ENCODE results near the gene RPUSD1.
"Not testable (repeated sequence)": the region's sequence is repeated elsewhere in the genome, so short reads cannot be mapped to it uniquely, and the experiment has no call there.

RPUSD1 gene, protein sequence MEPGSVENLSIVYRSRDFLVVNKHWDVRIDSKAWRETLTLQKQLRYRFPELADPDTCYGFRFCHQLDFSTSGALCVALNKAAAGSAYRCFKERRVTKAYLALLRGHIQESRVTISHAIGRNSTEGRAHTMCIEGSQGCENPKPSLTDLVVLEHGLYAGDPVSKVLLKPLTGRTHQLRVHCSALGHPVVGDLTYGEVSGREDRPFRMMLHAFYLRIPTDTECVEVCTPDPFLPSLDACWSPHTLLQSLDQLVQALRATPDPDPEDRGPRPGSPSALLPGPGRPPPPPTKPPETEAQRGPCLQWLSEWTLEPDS

DNA sequence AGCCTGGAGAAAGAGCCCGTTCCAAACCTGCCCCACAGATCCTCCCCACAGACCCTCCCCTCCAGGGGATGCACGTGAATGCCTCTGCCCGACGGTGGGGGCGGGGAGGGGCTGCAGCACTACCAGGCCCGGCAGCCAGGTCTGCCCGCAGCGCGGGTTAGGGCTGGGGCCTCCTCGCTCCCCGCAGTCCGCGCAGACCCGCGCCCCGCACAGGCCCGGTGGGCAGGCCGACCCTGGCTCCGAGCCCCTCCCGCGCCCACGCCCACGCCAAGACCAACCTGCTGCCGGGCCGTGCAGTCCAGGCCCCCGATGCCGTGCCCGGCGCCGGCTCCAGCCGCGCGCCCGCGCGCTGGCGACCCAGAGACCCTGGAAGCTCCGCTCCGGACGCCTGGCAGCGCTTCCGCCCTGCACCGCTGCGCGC is at the start of gene RPUSD1:
TSS of gene RPUSD1 (minus strand) at position 404 of the 421 bp plus-strand sequence. CDS start 644 bp downstream, outside the sequence.
- DNase-seq (ENCODE audit: low read depth), result no peak

- not testable (repeated sequence) for DNase-seq (ENCODE audit: low read depth)
Measured at GRCh38 chr16:836822-837221, 48.6 kb upstream of the RPUSD1 start.

- DNase-seq (ENCODE audit: low read depth), result no peak
Measured at GRCh38 chr16:836221-836620, 48.0 kb upstream of the RPUSD1 start.

- no peak for DNase-seq (ENCODE audit: low read depth)
Measured at GRCh38 chr16:835373-835772, 47.2 kb upstream of the RPUSD1 start.

DNA sequence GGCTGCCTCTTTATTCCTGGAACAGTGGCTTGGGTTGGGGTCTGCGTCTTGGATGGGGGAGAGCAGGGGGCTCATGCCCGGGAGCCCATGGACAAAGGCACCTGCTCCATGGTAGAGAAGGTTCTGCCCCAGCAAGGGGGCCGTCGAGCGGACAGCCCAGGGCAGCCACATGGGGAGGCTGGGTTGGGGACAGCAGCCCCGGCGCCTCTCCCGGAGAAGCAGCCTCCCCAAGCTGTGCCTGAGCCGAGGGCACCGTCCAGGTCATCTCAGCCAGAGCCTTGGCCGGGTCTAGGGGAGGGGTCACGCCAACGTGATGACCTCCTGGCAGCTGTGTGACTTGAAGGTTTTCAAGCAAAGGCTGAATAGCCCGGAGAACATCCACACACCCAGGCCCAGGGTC is 45.2 kb upstream of the RPUSD1 start:
- DNase-seq (ENCODE audit: low read depth), result no peak

- DNase-seq (ENCODE audit: low read depth), result no peak
Measured at GRCh38 chr16:832652-833336, 44.6 kb upstream of the RPUSD1 start.

GRCh38 chr16:831571-832413 is 43.6 kb upstream of the RPUSD1 start:
- DNase-seq (ENCODE audit: low read depth), result no peak

DNA sequence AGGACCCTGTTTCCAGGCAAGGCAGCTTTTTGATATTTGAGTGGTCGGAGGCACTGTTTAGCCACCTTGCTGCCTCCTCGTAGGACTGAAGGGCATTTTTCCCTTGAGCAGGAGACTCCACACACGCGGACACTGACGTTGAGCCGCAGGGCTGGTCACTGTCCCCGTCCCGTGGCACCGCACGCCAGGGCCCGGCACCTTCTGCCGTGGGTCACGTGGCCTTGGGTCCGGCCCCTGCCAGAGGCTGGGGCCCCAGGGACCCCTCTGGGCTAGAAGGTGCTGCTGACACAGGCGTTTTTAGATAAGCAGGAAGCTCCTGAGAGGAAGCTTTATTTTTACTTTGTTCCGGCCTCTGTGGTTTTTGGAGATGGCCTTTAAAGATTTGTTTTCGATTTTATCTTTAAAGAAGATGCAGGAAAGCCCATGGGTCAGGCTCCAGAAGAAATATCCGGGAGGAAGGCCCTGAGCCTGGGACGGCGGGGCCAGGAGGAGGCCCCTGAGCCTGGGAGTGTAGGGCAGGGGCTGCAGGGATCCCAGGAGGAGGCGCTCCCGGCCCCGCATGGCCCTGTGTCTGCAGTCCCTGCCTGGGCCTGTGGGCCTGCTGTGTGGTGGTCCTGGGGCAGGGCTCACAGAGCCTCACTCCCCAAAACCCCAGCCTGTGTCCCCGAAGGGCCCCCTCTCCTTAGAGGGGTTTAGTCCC is 42.8 kb upstream of the RPUSD1 start:
- DNase-seq (ENCODE audit: low read depth), result no peak

DNA sequence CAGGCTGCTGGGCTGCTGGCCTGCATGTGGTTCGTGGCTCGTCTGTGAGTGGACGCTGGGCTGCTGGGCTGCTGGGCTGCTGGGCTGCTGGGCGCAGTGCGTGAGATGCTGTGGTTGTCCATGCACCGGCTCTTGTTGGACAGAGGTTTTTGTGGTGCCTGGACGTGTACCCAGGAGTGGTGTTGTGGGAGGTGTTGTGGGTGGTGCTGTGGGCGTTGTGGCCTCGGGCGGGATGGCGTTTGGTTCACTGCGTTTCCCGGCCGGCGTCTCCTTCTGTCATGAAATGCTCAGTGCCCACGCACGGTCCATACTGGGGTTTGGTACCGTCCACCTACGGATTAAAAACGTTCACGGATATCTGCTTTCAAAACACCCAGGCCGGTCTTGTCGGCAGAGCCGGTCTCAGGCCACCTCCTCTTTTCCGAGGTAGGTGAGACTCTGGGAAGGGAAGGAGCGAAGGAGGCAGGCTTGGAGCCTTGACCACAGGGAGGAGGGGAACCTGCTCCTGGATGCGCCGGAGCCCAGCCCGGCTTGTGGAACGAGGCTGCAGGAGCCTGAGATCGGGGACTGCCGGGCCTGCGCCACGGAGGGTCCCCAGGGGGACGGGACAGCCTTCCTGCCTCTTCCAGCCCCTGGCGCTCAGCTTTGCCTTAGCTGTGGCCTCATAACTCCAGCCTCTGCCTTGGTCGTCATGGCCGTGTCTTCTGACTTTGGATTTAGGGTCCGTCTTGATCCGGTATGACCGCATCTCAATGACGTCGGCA is 42.1 kb upstream of the RPUSD1 start:
- DNase-seq (ENCODE audit: low read depth), result no peak

DNA sequence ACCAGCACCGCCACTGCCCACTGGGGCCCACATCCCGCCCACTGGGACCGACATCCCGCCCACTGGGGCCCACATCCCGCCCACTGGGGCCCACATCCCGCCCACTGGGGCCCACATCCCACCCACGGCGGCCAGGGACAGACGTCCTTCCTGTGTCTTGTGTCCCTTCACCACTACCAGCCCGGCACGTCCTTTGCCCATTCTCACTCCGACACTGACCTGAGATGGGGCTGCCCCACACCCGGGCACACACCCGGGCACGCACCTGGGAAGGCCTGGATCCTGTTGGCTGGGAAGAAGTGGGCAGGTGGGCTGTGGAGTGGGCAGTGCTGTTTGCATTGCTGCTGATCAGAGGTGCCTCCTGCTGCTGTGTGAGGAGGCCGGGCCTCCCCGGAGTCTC is 40.7 kb upstream of the RPUSD1 start:
- DNase-seq (ENCODE audit: low read depth), result no peak

DNA sequence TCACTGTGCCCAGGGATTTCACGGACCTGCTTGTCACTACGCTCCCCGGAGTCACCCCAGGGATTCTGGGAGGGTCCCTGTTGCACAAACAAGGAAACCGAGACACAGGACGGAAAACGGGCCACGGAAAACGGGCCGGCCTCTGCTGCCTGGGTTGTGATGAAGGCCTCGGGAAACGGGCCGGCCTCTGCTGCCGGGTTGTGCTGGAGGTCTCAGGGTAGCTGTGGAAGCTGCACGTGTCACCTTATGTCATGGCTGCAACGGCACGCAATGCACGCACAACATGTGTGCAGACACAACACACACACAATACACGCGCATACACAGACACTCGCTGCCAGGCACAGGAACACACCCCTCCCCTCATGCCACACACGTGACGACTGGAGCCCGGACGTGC is 39.3 kb upstream of the RPUSD1 start:
- DNase-seq (ENCODE audit: low read depth), result no peak

DNA sequence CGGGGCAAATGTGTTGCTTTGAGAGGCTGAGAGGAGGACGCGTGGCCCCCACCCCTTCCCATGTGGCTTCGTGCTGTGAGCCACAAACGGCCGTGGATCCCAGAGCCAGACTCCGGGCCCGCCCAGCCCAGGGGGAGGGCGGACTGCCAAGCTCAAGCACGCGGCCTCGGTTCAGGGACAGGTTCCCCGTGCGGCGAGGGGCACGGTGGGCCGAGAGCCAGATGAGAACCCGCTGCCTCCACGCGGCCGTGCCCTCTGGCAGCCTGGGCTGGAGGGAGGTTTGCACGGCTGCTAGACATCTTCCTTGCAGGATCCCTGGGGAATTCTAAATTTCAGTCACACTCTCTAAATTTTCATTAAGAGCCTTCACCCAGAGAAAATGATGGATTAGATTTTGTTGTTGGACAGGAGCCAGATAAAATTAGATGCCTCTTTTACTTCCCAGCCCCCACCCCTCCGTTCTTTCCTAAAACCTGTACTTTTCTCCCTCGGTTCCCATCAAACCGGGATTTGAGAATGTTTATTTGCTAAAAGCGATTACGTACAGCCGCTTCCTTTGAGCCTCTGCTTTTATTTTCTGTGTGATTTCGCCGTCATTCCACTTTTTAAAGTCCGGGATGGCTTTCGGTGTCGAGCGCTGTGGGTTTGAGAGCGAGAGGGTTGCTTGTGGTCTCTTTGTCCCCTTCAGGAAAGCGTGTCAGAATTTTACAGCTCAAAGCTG is 37.3 kb upstream of the RPUSD1 start:
- DNase-seq (ENCODE audit: low read depth), result no peak

- DNase-seq (ENCODE audit: low read depth), result no peak
Measured at GRCh38 chr16:824601-825000, 36.4 kb upstream of the RPUSD1 start.

- no peak for DNase-seq (ENCODE audit: low read depth)
Measured at GRCh38 chr16:824194-824593, 36.0 kb upstream of the RPUSD1 start.

- DNase-seq (ENCODE audit: low read depth), result no peak
Measured at GRCh38 chr16:822909-823297, 34.7 kb upstream of the RPUSD1 start.

DNA sequence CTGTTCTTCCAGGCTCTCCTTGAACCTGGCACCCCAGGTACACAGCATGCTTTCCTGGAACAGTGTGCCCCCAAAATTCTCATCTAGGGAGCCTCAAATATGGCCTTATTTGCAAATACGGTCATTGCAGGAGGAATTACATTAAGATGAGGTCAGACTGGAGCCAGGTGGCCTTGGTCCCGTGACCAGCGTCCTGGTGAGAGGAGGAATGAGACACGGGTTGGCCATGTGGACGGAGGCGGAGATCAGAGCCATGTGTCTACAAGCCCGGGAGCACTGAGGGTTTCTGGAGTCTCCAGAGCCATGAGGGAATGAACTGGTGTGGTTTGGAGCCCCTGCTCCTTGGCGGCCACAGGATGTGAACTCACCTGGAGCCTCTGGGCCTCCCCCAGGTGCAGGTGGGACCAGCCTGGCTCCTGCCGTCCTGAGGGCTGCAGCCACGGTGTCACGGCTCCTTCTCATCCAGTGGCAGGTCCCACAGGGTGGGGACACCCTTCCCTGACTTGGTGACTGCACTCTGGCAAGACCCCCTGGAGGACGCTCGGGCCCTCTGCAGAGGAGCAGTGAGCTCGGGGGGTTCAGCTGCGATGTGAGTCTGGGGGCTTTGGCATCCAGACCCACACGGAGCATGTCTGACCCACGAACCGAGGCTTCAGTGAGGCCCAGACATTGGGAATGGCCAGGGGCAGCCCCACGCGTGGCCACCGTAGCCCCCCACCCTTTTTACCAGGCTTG is 34.2 kb upstream of the RPUSD1 start:
- no peak for DNase-seq (ENCODE audit: low read depth)

- no peak for DNase-seq (ENCODE audit: low read depth)
Measured at GRCh38 chr16:821751-822150, 33.6 kb upstream of the RPUSD1 start.

DNA sequence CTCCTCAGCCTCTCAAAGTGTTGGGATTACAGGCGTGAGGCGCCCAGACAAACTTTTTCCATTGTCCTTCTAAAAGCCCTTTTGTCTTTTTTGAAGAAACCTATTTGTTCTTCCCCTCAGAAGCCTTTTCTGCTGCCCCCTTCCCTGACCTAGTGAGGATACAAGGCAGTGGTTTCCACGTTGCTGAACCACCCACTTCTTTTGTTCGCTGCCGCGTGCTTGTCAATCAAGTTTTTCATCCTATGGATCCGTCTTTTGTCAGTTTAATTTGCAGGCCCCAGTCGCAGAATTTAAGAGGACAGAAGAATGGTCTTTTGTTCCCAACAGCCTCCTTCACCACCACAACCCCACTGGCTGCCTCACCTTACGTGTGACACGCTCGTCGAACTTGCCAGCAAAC is 32.6 kb upstream of the RPUSD1 start:
- DNase-seq (ENCODE audit: low read depth), result no peak

- not testable (repeated sequence) for DNase-seq (ENCODE audit: low read depth)
Measured at GRCh38 chr16:820044-820408, 31.8 kb upstream of the RPUSD1 start.

Measured in stromal cell of bone marrow (primary cell).